ENCODE measurements around the gene CNTFR.
A peak's percentile ranks its signal among the peaks of the same experiment; 100 is the strongest.

DNA sequence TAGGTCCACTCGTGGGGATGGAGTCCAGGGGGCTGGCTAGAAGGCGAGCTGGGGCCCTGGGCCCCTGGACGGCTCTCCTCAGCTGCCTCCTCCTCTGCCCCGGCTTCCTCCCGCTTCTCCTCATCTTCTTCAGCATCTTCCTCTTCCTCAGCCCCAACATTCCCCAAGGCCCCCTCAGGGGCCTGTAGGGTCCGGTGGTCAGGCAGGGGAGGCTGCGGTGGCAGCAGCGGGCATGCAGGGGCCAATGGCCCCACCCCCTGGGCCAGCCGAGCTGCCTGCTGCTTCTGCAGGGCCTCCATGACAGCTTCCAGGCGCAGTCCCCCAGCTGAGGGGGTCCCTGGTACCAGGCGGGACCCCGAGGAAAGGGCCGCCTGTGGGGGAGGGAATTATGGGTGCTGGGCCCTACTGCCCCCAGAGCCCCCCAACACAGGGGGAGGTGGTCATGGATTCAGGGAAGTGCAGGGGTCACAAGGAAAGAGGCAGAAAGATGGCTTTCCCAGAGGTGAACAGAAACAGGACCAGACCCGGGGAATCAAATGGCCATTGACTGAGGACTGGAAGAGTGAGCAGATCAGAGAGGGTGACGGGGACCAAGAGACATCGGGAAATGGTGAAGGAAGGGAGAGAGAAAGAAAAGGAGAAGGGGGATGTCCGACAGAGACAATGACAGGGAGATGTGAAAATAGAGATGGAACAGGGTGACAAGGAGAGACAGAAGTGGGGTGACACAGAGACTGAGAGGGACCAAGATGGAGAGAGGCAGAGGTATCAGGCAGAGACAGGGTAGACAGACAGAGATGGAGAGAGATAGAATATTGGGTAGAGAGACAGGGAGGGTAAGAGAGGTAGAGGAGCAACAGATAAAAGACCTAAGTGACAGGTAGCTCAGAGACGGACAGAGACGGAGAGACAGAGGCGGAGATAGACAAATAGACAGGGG lies 38.5 kb upstream of the CNTFR start:
- TF ChIP-seq EZH2 (IDR thresholded peaks at IDR 0.05; ENCODE audit: borderline replicate concordance, insufficient read depth, low read depth, low read length, poor library complexity, severe bottlenecking): peak; percentile 84
- TF ChIP-seq, protein P1, sequence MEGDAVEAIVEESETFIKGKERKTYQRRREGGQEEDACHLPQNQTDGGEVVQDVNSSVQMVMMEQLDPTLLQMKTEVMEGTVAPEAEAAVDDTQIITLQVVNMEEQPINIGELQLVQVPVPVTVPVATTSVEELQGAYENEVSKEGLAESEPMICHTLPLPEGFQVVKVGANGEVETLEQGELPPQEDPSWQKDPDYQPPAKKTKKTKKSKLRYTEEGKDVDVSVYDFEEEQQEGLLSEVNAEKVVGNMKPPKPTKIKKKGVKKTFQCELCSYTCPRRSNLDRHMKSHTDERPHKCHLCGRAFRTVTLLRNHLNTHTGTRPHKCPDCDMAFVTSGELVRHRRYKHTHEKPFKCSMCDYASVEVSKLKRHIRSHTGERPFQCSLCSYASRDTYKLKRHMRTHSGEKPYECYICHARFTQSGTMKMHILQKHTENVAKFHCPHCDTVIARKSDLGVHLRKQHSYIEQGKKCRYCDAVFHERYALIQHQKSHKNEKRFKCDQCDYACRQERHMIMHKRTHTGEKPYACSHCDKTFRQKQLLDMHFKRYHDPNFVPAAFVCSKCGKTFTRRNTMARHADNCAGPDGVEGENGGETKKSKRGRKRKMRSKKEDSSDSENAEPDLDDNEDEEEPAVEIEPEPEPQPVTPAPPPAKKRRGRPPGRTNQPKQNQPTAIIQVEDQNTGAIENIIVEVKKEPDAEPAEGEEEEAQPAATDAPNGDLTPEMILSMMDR (IDR thresholded peaks at IDR 0.05): no peak

Measured in B cell (primary cell).